Activated CD4-positive, alpha-beta memory T cell treated with anti-CD3 and anti-CD28 coated beads, Interleukin-2, amount 10 ng/mL, durations not matched to agents 7 days and 5 days (primary cell): ENCODE results near the gene GRIN1. TPM values are rescaled to one million over a fixed set of nuclear protein-coding genes. Genes with fewer than 3 reads are reported as not detected.
"Not testable (repeated sequence)": the region's sequence is repeated elsewhere in the genome, so short reads cannot be mapped to it uniquely, and the experiment has no call there.

ENCODE experiments used
- CTCF ChIA-PET: fragments of 350-600 bp; sonication (Branson Sonifier 250); formaldehyde crosslinking; loops from one replicate; lab custom pipeline; 2021; ENCODE audit warnings: antibody characterized with exemption, inconsistent platforms; lab: Charles Lee
- POLR2A ChIA-PET: fragments of 350-600 bp; sonication (Branson Sonifier 250); formaldehyde crosslinking; loops from one replicate; lab custom pipeline; 2021; ENCODE audit warnings: antibody characterized with exemption; lab: Charles Lee
- DNase-seq: peaks from one replicate; pipeline ENCODE4 v3.0.0-alpha.2; 2020
- H3K27ac Mint-ChIP-seq: one replicate; pipeline ENCODE4 v1.8.0; 2021; ENCODE audit warnings: mild to moderate bottlenecking, mixed read lengths
- H3K27me3 Mint-ChIP-seq: one replicate; pipeline ENCODE4 v1.8.0; 2021; ENCODE audit warnings: mixed read lengths
- H3K36me3 Mint-ChIP-seq: one replicate; pipeline ENCODE4 v1.8.0; 2021; ENCODE audit warnings: low read depth, mixed read lengths
- H3K4me1 Mint-ChIP-seq: one replicate; pipeline ENCODE4 v1.8.0; 2021; ENCODE audit warnings: mixed read lengths
- H3K4me3 Mint-ChIP-seq: one replicate; pipeline ENCODE4 v1.8.0; 2021; ENCODE audit warnings: mild to moderate bottlenecking, mixed read lengths
- H3K9me3 Mint-ChIP-seq: one replicate; pipeline ENCODE4 v1.8.0; 2021; ENCODE audit warnings: mixed read lengths
- total RNA-seq, 2 experiments: library from RNA; stranded (reverse); gene quantifications; one replicate each; pipeline ENCODE4 v1.2.3, GENCODE V29; 2021

GRIN1 gene
- total RNA-seq, 2 experiments from 2014 or later: 0.40 to 0.43 TPM

GRCh38 chr9:137123952-137124462, 14.9 kb upstream of the GRIN1 start:
- H3K27ac Mint-ChIP-seq, H3K27me3 Mint-ChIP-seq, DNase-seq, POLR2A ChIA-PET, H3K4me3 Mint-ChIP-seq, H3K9me3 Mint-ChIP-seq, H3K36me3 Mint-ChIP-seq: not testable (repeated sequence)
- H3K4me1 Mint-ChIP-seq: peaks cover 36% of the 10 kb centered on the region
- CTCF ChIA-PET: interaction anchor here (1.1 to 2.2 kb wide), 3 partner anchors 28 to 113 kb away, joined by 3 to 15 read pairs (median 4); partner anchors contain the start of gene TPRN

DNA sequence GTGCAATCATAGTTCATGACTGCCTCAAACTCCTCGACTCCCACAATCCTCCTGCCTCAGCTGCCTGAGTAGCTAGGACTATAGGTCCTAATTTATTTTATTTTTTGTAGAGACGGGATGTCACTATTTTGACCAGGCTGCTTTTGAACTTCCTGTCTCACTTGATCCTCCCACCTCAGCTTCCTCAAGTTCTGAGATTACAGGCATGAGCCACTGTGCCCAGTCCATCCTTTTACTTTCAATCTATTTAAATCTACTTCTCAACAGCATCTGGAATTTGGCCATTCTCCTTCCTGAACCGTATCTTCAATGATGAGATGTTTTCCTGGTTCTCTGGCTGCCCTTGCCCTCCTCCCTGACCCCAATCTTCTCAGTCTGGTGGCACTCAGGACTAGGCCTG, 12.2 kb upstream of the GRIN1 start:
- H3K4me3 Mint-ChIP-seq: peak overlapping the region; percentile 81
- peak overlapping the region; percentile 91 for H3K27ac Mint-ChIP-seq
- DNase-seq: no peak
- H3K4me1 Mint-ChIP-seq: peaks cover 39% of the 10 kb centered on the region
- H3K27me3 Mint-ChIP-seq: peaks cover 1% of the 10 kb centered on the region
- POLR2A ChIA-PET: interaction anchor here (0.8 to 5.7 kb wide), 4 partner anchors 13 to 113 kb away, joined by 4 to 34 read pairs (median 9); partner anchors contain the start of genes DPP7 and TUBB4B
- no peaks in the 10 kb centered on the region for H3K36me3 Mint-ChIP-seq
- CTCF ChIA-PET: interaction anchor here (0.6 to 1.6 kb wide), 6 partner anchors 45 to 160 kb away, joined by 3 to 9 read pairs (median 4); partner anchors contain the start of genes ABCA2 and RNF224
- no peaks in the 10 kb centered on the region for H3K9me3 Mint-ChIP-seq

DNA sequence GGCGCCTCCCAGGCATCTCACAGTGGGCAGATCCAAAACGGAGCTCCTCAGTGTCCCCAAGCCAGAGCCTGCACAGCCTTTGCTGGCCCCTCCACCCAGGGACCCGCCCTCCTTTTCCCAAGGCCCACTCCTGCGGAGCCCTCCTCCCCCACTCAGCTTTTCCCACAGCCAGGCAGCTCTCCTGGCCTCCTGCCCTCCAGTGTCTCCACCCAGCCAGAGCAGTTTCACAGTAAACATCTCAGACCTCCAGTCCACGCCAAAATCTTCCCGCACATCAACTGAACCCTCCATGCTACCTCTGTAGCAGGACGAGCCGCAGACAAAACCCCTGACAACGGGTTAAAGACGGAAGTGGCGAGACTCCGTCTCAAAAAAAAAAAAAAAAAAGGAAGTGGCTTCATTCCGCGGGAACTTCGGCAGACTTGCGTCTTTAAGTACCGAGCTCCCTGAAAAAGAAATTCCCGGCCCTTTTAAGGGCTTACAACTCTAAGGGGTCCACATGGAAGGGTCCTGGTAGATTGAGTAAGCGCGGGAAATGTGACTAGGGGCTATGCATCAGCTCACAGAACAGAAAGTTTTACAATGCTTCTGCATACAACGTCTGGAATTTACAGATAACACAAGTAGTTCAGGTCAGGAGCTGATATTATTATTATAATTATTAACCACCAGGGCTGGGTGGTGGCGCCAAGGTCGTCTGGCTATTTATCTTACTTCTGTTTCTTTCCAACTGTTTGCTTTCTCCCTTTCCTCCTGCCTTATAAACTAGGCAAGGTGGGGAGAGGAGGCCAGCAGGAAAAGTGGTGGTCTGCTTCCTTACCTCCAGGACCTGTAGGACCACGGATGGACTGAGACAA, 11.4 kb upstream of the GRIN1 start:
- peaks cover 36% of the 10 kb centered on the region for H3K4me1 Mint-ChIP-seq
- peaks cover 1% of the 10 kb centered on the region for H3K27me3 Mint-ChIP-seq
- ChIA-PET CTCF (interaction anchor here (0.6 to 3.1 kb wide), 14 partner anchors 31 to 1713 kb away, joined by 3 to 25 read pairs (median 4); partner anchors contain the start of genes ABCA2, MAN1B1, RNF224 and TUBB4B), POLR2A (interaction anchor here (0.8 to 5.7 kb wide), 7 partner anchors 13 to 400 kb away, joined by 3 to 34 read pairs (median 4); partner anchors contain the start of genes ANAPC2, DPP7, SSNA1 and TPRN)
- peak overlapping the region; percentile 81 for H3K4me3 Mint-ChIP-seq
- no peaks in the 10 kb centered on the region for H3K36me3 Mint-ChIP-seq
- DNase-seq: peak; percentile 57
- H3K9me3 Mint-ChIP-seq: no peaks in the 10 kb centered on the region
- peak overlapping the region; percentile 91 for H3K27ac Mint-ChIP-seq

DNA sequence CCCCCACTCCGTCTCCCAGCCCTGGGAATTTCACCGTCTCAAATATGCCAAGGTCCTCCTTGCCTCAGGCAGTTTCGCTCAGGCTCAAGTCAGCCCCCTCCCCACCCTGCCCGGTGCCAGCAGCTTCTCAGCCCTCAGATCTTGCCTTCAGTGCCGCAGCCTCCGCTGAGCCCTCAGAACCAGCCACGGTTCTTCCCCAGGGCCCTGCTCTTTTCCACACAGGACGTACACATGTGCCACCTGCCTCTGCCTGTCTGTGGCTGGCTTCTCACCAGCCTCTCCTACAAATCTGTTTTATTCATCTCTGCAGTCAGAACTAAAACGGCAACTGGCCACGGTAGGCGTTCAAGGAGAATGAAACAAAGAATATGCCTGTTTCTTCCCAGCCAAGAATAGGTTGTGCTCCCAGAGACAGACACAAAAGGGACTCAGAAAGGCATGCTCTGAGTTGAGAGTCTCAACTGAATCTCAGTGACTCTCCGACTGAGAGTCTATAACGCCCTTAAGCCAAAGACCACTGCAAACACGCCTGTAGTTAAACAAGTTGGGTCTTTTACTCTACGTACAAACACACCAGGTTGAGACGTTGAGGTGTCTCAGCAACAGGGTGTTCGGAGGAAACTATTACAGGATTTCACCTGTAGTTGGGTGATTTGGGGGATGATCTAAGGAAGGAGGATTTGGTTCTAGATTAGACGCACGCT, 10.6 kb upstream of the GRIN1 start:
- DNase-seq: peak; percentile 35

GRCh38 chr9:137128862-137129455, 10.0 kb upstream of the GRIN1 start:
- Mint-ChIP-seq H3K36me3 (no peaks in the 10 kb centered on the region), H3K27me3 (peaks cover 4% of the 10 kb centered on the region), H3K4me3 (peak overlapping the region; percentile 81), H3K9me3 (no peaks in the 10 kb centered on the region), H3K27ac (peak overlapping the region; percentile 91), H3K4me1 (peaks cover 30% of the 10 kb centered on the region)
- peak; percentile 35 for DNase-seq
- ChIA-PET CTCF (interaction anchor here (0.6 to 3.1 kb wide), 16 partner anchors 10 to 148 kb away, joined by 3 to 25 read pairs (median 7); partner anchors contain the start of genes ANAPC2, CYSRT1, DPP7 and MAN1B1), POLR2A (interaction anchor here (1.0 to 5.7 kb wide), 21 partner anchors 10 to 401 kb away, joined by 3 to 37 read pairs (median 7); partner anchors contain the start of genes ANAPC2, CYSRT1, DPP7 and GRIN1)

More for the DNA sequence above, 10.6 kb upstream of the GRIN1 start:
- Mint-ChIP-seq H3K4me3 (peak overlapping the region; percentile 81), H3K36me3 (no peaks in the 10 kb centered on the region), H3K27ac (peak overlapping the region; percentile 91), H3K27me3 (peaks cover 4% of the 10 kb centered on the region), H3K4me1 (peaks cover 33% of the 10 kb centered on the region), H3K9me3 (no peaks in the 10 kb centered on the region)
- ChIA-PET CTCF (interaction anchor here (0.6 to 3.1 kb wide), 13 partner anchors 32 to 1714 kb away, joined by 3 to 25 read pairs (median 4); partner anchors contain the start of genes ABCA2, MAN1B1, RNF224 and TUBB4B), POLR2A (interaction anchor here (1.0 to 5.7 kb wide), 11 partner anchors 11 to 401 kb away, joined by 3 to 37 read pairs (median 12); partner anchors contain the start of genes ANAPC2, DPP7, GRIN1 and RNF208)

GRCh38 chr9:137129456-137130175, 9.3 kb upstream of the GRIN1 start:
- Mint-ChIP-seq H3K27me3 (peaks cover 4% of the 10 kb centered on the region), H3K27ac (peak overlapping the region; percentile 83), H3K4me3 (peak overlapping the region; percentile 81), H3K9me3 (no peaks in the 10 kb centered on the region), H3K4me1 (peaks cover 30% of the 10 kb centered on the region), H3K36me3 (no peaks in the 10 kb centered on the region)
- ChIA-PET CTCF (interaction anchor here (0.6 to 3.1 kb wide), 19 partner anchors 11 to 402 kb away, joined by 3 to 25 read pairs (median 4); partner anchors contain the start of genes ANAPC2, CYSRT1, DPP7 and MAN1B1), POLR2A (interaction anchor here (0.8 to 5.7 kb wide), 25 partner anchors 9 to 402 kb away, joined by 3 to 37 read pairs (median 7); partner anchors contain the start of genes ANAPC2, CYSRT1, DPP7 and GRIN1)
- peak; percentile 93 for DNase-seq

DNA sequence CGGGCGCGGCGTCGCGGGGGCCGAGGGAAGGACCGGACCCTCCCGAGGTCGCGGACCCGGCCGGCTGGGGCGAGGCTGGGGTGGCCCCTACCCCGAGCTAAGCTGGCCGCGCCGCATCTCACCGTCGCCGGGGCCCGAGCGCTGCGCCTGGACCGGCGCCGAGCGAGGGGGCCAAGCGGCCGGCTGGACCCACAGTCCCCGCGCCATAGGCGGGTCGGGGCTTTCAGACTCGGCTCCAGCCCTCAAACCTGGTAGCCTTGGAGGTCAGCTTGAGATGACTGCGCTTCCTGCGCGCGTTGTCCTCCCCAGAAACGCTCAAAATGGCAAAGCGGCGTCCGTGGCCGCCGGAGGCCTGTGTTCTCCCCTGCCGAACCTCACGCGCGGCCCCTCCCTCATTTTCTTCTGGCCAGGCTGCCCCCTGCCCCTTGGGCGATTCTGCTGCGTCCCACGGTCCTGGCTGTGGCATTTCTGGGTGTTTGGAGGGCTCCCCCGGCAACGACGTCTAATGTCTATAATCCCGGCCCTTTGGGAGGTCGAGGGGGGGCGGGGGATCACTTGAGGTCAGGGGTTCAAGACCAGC, 8.7 kb upstream of the GRIN1 start:
- no peak for DNase-seq
- Mint-ChIP-seq H3K36me3 (no peaks in the 10 kb centered on the region), H3K4me1 (peaks cover 30% of the 10 kb centered on the region), H3K9me3 (no peaks in the 10 kb centered on the region), H3K27me3 (peaks cover 6% of the 10 kb centered on the region), H3K27ac (peak overlapping the region; percentile 76), H3K4me3 (peak overlapping the region; percentile 80)
- CTCF ChIA-PET: interaction anchor here (0.6 to 3.1 kb wide), 18 partner anchors 13 to 402 kb away, joined by 3 to 25 read pairs (median 5); partner anchors contain the start of genes ANAPC2, CYSRT1, DPP7 and MAN1B1
- POLR2A ChIA-PET: interaction anchor here (0.8 to 5.7 kb wide), 26 partner anchors 9 to 403 kb away, joined by 3 to 37 read pairs (median 6); partner anchors contain the start of genes ANAPC2, CYSRT1, DPP7 and GRIN1

GRCh38 chr9:137134191-137134590, 4.8 kb upstream of the GRIN1 start:
- POLR2A ChIA-PET: no interaction called here
- Mint-ChIP-seq H3K4me1 (peaks cover 6% of the 10 kb centered on the region), H3K36me3 (no peaks in the 10 kb centered on the region), H3K4me3 (no peak overlapping the region), H3K9me3 (no peaks in the 10 kb centered on the region), H3K27ac (no peak overlapping the region), H3K27me3 (peaks cover 27% of the 10 kb centered on the region)
- no peak for DNase-seq
- CTCF ChIA-PET: interaction anchor here (0.7 to 0.9 kb wide), 3 partner anchors 36 to 721 kb away, joined by 3 to 4 read pairs (median 3); partner anchors contain the start of gene SAPCD2

DNA sequence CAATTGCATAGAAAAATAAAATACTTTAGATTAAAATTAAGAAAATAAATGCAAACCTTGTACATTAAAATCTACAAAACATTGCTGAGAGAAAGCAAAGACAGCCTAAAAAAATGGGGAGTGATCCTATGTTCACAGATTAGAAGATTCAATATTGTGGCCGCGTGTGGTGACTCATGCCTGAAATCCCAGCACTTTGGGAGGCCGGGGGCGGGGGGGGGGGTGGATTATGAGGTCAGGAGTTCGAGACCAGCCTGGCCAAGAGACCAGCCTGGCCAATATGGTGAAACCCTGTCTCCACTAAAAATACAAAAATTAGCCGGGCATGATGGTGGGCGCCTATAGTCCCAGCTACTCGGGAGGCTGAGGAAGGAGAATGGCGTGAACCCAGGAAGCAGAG, 3.8 kb upstream of the GRIN1 start:
- H3K27ac Mint-ChIP-seq, H3K36me3 Mint-ChIP-seq, H3K4me1 Mint-ChIP-seq, DNase-seq, H3K4me3 Mint-ChIP-seq, POLR2A ChIA-PET, H3K9me3 Mint-ChIP-seq: not testable (repeated sequence)
- peaks cover 35% of the 10 kb centered on the region for H3K27me3 Mint-ChIP-seq
- CTCF ChIA-PET: interaction anchor here (1.6 kb wide), 1 partner anchor 106 kb away, joined by 4 read pairs; no protein-coding TSS in a partner anchor

- no peaks in the 10 kb centered on the region for H3K36me3 Mint-ChIP-seq
- no peak overlapping the region for H3K4me3 Mint-ChIP-seq
- peaks cover 44% of the 10 kb centered on the region for H3K27me3 Mint-ChIP-seq
- no peaks in the 10 kb centered on the region for H3K9me3 Mint-ChIP-seq
- DNase-seq: no peak
- ChIA-PET CTCF (interaction anchor here (1.6 kb wide), 1 partner anchor 107 kb away, joined by 4 read pairs; no protein-coding TSS in a partner anchor), POLR2A (no interaction called here)
- H3K4me1 Mint-ChIP-seq: peaks cover 5% of the 10 kb centered on the region
- no peak overlapping the region for H3K27ac Mint-ChIP-seq
Measured at GRCh38 chr9:137136261-137136880, 2.6 kb upstream of the GRIN1 start.
